GM18519 (cell line): ENCODE data around the gene PRTN3.

Experiments
- ATAC-seq: cut with Tn5 transposase; IDR thresholded peaks from one replicate; pipeline ENCODE4 v1.9.1; 2021; ENCODE audit warnings: mild to moderate bottlenecking, moderate library complexity; ENCODE audit not compliant: unreplicated experiment, low FRiP score

Gene PRTN3

DNA sequence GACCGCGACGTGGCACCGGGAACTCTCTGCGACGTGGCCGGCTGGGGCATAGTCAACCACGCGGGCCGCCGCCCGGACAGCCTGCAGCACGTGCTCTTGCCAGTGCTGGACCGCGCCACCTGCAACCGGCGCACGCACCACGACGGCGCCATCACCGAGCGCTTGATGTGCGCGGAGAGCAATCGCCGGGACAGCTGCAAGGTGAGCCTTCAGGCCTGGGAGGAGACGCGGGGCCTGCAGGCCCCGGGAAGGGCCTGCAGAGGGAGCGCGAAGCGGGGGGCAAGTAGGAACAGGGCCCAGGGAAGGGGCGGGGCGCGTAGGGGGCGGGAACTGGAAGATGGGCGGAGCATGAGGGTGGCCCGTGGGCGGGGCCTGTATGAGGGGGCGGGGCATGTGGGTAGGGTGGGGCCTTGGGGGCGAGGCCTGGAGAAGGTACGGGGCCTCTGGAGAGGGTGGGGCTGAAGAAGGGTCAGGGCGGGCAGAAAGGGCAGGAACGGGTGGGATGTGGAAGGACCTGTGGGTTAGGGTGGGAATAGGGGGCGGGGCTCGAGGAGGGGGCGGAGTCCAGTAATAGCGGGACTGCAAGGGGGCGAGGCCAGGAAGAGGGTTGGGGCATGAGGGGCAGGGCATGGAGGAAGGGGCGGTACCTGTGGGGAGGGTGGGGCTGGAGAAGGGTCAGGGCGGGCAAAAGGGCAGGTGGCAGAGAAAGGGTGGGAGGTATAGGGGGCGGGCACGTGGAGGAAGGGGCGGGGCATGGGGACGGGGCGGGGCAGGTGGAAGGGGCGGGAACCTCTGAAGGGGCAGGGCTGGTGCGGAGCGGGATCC, 21.2 kb downstream of the PRTN3 start:
- no peak for ATAC-seq

- no peak for ATAC-seq
Observed at GRCh38 chr19:862581-863314, 21.9 kb downstream of the PRTN3 start.

GRCh38 chr19:863315-863620, 22.5 kb downstream of the PRTN3 start:
- no peak for ATAC-seq

DNA sequence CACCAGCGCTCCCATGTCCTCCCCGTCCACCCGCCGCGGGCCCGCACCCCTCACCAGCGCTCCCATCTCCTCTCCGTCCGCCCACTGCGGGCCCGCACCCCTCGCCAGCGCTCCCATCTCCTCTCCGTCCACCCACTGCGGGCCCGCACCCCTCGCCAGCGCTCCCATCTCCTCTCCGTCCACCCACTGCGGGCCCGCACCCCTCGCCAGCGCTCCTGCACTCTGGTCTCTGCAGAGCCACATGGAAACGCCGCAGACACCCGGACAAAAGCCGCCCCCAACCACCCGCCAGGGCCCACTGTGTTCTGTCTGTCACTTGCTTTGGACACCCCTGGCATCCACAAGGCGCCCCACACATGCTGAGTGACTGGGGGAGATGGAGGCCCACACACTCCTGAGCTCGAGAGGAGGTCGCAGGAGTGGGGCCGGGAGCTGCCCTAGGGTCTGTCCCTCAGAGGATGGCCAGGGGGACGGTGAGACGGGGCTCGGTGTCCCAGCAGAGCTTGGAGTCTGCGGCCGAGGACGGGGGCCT, 26.0 kb downstream of the PRTN3 start:
- ATAC-seq: no peak

DNA sequence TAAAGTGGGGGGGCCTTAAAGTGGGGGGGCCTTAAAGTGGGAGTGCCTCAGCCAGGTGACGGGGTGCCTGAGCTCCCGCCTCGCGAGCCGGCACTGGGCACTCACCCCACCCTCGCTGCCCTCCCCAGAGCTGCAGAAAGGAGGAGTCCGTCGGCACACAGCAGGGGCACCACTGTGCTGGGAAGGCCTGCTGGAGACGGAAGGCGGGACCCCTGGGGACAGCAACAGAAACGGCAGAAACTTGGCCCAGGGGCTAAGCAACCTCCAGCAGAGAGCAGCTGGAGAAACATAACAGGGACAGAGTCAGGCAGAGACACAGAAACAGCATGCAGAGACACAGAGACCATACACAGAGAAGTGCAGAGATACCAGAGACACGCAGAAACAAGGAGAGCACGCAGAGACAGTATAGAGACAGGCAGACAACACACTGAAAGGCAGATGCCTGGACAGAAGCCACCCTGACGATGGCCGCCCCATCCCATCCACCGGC, 26.5 kb downstream of the PRTN3 start:
- no peak for ATAC-seq

GRCh38 chr19:867855-868457, 27.2 kb downstream of the PRTN3 start:
- ATAC-seq: no peak

GRCh38 chr19:868458-869244, 27.9 kb downstream of the PRTN3 start:
- no peak for ATAC-seq

GRCh38 chr19:869245-870177, 28.7 kb downstream of the PRTN3 start:
- ATAC-seq: no peak

DNA sequence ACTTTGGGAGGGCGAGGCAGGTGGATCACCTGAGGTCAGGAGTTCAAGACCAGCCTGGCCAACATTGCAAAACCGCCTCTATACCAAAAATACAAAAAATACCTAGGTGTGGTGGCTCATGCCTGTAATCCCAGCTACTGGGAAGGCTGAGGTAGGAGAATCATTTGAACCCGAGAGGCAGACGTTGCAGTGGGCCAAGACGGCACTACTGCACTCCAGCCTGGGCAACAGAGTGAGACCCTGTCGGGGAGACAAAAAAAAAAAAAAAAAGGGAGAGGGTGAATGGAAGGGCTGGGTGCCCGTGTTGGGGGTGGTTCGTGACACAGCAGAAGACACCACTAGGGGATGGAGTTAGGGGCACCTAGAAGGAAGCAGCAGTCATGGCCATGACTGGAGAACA, 29.5 kb downstream of the PRTN3 start:
- no peak for ATAC-seq

DNA sequence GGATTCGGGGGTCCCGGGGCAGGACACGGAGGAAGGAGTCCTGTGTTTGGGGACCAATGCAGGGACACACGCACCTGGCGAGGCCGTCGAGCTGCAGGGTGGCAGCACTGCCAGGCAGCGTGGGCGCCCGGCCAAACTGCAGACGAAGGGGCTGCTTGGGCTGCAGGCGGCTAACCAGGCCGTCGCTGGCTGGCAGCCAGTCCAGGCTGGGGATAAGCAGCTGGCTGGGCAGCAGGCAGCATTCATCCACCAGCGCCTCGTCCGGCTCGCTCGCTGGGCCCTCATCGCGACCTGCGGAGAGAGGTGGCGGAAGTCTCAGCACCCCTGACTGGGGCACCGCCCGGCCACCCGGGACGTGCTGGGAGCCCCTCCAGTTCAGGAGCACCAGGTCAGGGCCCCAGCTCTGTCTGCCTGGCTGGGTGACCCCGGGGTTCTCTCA, 30.2 kb downstream of the PRTN3 start:
- no peak for ATAC-seq

GRCh38 chr19:871446-872265, 30.9 kb downstream of the PRTN3 start:
- ATAC-seq: no peak

- no peak for ATAC-seq
Observed at GRCh38 chr19:872266-872951, 31.6 kb downstream of the PRTN3 start.

- ATAC-seq: no peak
Observed at GRCh38 chr19:873084-873483, 32.3 kb downstream of the PRTN3 start.

GRCh38 chr19:873561-874041, 32.8 kb downstream of the PRTN3 start:
- no peak for ATAC-seq

DNA sequence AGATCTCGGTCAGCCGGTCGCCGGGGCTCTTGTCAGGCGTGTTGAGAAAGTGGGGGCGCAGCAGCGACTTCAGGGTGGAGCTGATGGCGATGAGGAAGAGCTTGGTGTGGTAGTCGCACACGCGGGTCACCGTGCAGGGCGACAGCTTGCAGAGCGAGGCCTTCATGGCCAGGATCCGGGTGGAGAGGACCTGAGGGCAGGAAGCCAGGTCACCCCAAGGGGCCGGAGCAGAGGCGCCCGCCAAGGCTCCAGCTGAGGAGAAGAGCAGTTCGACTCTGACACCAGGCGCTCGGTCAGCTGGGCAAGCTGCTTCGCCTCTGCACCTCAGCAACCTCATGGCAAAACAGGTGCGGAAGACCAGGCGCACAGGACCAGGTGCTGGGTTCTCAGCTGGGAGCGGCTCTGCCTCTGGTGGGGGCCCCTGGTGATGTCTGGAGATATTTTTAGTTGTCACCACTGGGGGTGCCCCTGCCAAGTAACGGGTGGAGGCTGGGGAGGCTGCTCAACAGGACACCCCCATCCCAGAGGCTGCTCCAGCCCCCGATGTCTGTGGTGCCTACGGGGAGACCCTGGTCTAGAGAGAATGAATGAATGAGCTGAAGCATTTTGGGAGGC, 34.6 kb downstream of the PRTN3 start:
- no peak for ATAC-seq

DNA sequence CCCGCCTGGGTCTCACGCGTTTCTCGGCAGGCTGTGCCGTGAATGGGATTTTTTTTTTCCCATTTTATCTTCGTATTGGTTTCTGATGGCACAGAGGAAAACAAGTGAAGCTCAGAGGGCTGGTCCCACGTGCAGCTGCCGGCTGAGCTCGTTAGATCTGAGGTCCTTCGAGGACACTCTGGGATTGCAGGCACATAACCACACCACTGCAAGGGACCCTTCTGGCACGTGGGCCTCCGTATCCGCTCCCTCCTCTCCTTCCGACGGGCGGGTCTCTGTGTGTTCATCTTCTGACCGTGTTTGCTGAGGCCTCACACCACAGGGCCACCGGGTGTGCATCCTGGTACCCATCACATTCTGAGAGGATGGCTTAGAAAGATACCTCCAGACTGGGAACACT, 35.3 kb downstream of the PRTN3 start:
- ATAC-seq: no peak

DNA sequence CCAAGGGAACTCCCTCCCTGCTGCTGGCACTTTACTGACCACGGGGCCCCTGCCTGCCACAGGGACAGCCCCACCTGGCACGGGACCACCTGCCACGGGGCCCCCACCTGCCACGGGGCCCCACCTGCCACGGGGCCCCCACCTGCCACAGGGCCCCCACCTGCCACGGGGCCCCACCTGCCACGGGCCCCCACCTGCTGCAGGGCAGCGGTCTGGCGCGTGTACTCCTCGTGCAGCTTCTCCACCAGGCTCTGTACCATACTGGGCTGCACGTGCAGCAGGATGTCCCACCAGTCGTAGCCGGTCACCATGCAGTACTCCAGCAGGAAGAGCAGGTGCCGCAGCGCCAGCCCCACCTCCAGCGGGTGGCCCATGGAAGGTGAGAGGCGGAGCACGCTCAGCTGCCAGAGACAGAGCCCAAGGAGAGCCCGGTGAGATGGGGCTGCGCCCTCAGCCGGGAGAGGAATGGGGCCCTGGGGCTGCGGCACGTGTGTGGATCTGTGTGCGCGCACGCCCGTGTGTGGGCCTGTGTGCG, 36.0 kb downstream of the PRTN3 start:
- ATAC-seq: no peak
